WTC11 (cell line): ENCODE data around the gene PANX2. TPM values are rescaled to one million over a fixed set of nuclear protein-coding genes. Genes with fewer than 3 reads are reported as not detected.

ENCODE experiments used
- ATAC-seq: fragments of 200-7000 bp; cut with Tn5 transposase; 2 replicates; pipeline ENCODE4 v1.10.0; 2021; ENCODE audit warnings: mild to moderate bottlenecking, moderate library complexity
- CTCF ChIA-PET: fragments of 300-600 bp; sonication (Branson Sonifier 250); formaldehyde crosslinking; loops from one replicate; lab custom pipeline; 2021; ENCODE audit warnings: antibody characterized with exemption; lab: Charles Lee
- POLR2A ChIA-PET: fragments of 350-600 bp; sonication (Branson Sonifier 250); formaldehyde crosslinking; loops from one replicate; lab custom pipeline; 2021; ENCODE audit warnings: antibody characterized with exemption; lab: Charles Lee
- DNase-seq: peaks from one replicate; pipeline ENCODE4 v3.0.0; 2021; ENCODE audit warnings: low spot score
- H3K27ac Mint-ChIP-seq: 2 replicates; pipeline ENCODE4 v1.8.0; 2021; ENCODE audit warnings: mixed read lengths
- H3K27me3 Mint-ChIP-seq: 2 replicates; pipeline ENCODE4 v1.8.0; 2021; ENCODE audit warnings: low read depth, mild to moderate bottlenecking, moderate library complexity, mixed read lengths
- H3K36me3 Mint-ChIP-seq: 2 replicates; pipeline ENCODE4 v1.8.0; 2021; ENCODE audit warnings: mixed read lengths
- H3K4me1 Mint-ChIP-seq: 2 replicates; pipeline ENCODE4 v1.8.0; 2022; ENCODE audit warnings: mixed read lengths
- H3K4me3 Mint-ChIP-seq: 2 replicates; pipeline ENCODE4 v1.8.0; 2021; ENCODE audit warnings: mild to moderate bottlenecking, moderate library complexity, mixed read lengths
- H3K9me3 Mint-ChIP-seq: 2 replicates; pipeline ENCODE4 v1.8.0; 2021; ENCODE audit warnings: mixed read lengths
- CTCF ChIP-seq: fragments of 200-600 bp; IDR thresholded peaks from 2 replicates; pipeline ENCODE4 v1.8.0; 2022; ENCODE audit warnings: antibody characterized with exemption
- EMX1 ChIP-seq: fragments of 250-450 bp; sonication (Bioruptor Pico); IDR thresholded peaks from 2 replicates; pipeline ENCODE4 v1.8.0; 2021; ENCODE audit warnings: mild to moderate bottlenecking
- ETV6 ChIP-seq: sonication (generic); formaldehyde crosslinking; IDR thresholded peaks from 2 replicates; pipeline ENCODE4 v1.8.1; 2022; ENCODE audit warnings: mild to moderate bottlenecking, missing genetic modification reagents
- FOXK1 ChIP-seq: sonication (generic); formaldehyde crosslinking; IDR thresholded peaks from 2 replicates; pipeline ENCODE4 v1.8.0; 2022; ENCODE audit warnings: mild to moderate bottlenecking, moderate library complexity, missing genetic modification reagents
- GRHL2 ChIP-seq: fragments of 250-450 bp; sonication (Bioruptor Pico); IDR thresholded peaks from 2 replicates; pipeline ENCODE4 v1.8.0; 2022; ENCODE audit warnings: mild to moderate bottlenecking, moderate library complexity; ENCODE audit not compliant: insufficient replicate concordance, severe bottlenecking
- MLX ChIP-seq: sonication (generic); formaldehyde crosslinking; IDR thresholded peaks from 2 replicates; pipeline ENCODE4 v1.8.1; 2023; ENCODE audit warnings: mild to moderate bottlenecking, missing genetic modification reagents, moderate library complexity
- OVOL2 ChIP-seq: fragments of 250-450 bp; sonication (Bioruptor Pico); IDR thresholded peaks from 2 replicates; pipeline ENCODE4 v1.9.0; 2021; ENCODE audit warnings: mild to moderate bottlenecking, borderline replicate concordance
- PRDM15 ChIP-seq: sonication (generic); formaldehyde crosslinking; IDR thresholded peaks from 2 replicates; pipeline ENCODE4 v1.8.0; 2022; ENCODE audit warnings: missing genetic modification reagents
- total RNA-seq: library from RNA; stranded (reverse); gene quantifications from 3 replicates; pipeline ENCODE4 v1.2.3, GENCODE V29; 2021

The PANX2 gene
- total RNA-seq, 1 experiment from 2014 or later = 10.2 TPM

GRCh38 chr22:50208430-50208938, 38.0 kb downstream of the PANX2 start:
- TF ChIP-seq GRHL2 (CRISPR knock-in tag) (no peak), MLX (CRISPR knock-in tag) (no peak)
- Mint-ChIP-seq H3K4me3 (no peak overlapping the region), H3K27ac (no peak overlapping the region), H3K9me3 (peaks cover under 1% of the 10 kb centered on the region; the same call in 1 of the 2 replicates), H3K4me1 (no peaks in the 10 kb centered on the region), H3K27me3 (no peaks in the 10 kb centered on the region), H3K36me3 (peaks cover 35% of the 10 kb centered on the region)
- ATAC-seq (no peak), DNase-seq (no peak)
- ChIA-PET CTCF (interaction anchor here (0.7 to 1.7 kb wide), 7 partner anchors 8 to 490 kb away, joined by 3 to 6 read pairs (median 4); no protein-coding TSS in a partner anchor), POLR2A (no interaction called here)

- H3K9me3 Mint-ChIP-seq = no peaks in the 10 kb centered on the region
- TF ChIP-seq GRHL2 (CRISPR knock-in tag) = no peak
- ChIA-PET CTCF (interaction anchor here (0.7 to 1.7 kb wide), 7 partner anchors 9 to 491 kb away, joined by 3 to 6 read pairs (median 4); no protein-coding TSS in a partner anchor), POLR2A (no interaction called here)
- DNase-seq = no peak
- no peaks in the 10 kb centered on the region for H3K27me3 Mint-ChIP-seq
- no peak for ATAC-seq
- H3K4me3 Mint-ChIP-seq = no peak overlapping the region
- H3K36me3 Mint-ChIP-seq = peaks cover 36% of the 10 kb centered on the region
- no peaks in the 10 kb centered on the region for H3K4me1 Mint-ChIP-seq
- peak overlapping the region; percentile 53; the same call in 1 of the 2 replicates for H3K27ac Mint-ChIP-seq
Measured at GRCh38 chr22:50208939-50209892, 38.7 kb downstream of the PANX2 start.

- H3K27ac Mint-ChIP-seq = peak overlapping the region; percentile 53; the same call in 1 of the 2 replicates
Measured at GRCh38 chr22:50209893-50210292, 39.4 kb downstream of the PANX2 start.

GRCh38 chr22:50210378-50211139, 40.0 kb downstream of the PANX2 start:
- Mint-ChIP-seq H3K4me1 (no peaks in the 10 kb centered on the region), H3K9me3 (no peaks in the 10 kb centered on the region), H3K27ac (no peak overlapping the region), H3K27me3 (no peaks in the 10 kb centered on the region), H3K4me3 (no peak overlapping the region), H3K36me3 (peaks cover 43% of the 10 kb centered on the region)
- ChIA-PET CTCF (interaction anchor here (0.5 kb wide), 1 partner anchor 72 kb away, joined by 3 read pairs; no protein-coding TSS in a partner anchor), POLR2A (no interaction called here)
- ATAC-seq (no peak), DNase-seq (no peak)
- no peak for TF ChIP-seq OVOL2 (CRISPR knock-in tag)
- TF ChIP-seq EMX1 (CRISPR knock-in tag) = no peak
- 0 out of 2 replicates have a peak, but pooled peaks have one; percentile 12 for TF ChIP-seq PRDM15
- TF ChIP-seq ETV6 (CRISPR knock-in tag) = no peak

More at GRCh38 chr22:50209893-50210292, 39.4 kb downstream of the PANX2 start:
- Mint-ChIP-seq H3K4me3 (no peak overlapping the region), H3K4me1 (no peaks in the 10 kb centered on the region)
- CTCF ChIA-PET = no interaction called here
- TF ChIP-seq FOXK1 (CRISPR knock-in tag) (no peak), CTCF (peak; percentile 69)
- TF ChIP-seq, all 79 proteins: peak for 1
- Mint-ChIP-seq H3K27me3 (no peaks in the 10 kb centered on the region), H3K9me3 (no peaks in the 10 kb centered on the region), H3K36me3 (peaks cover 39% of the 10 kb centered on the region)
- DNase-seq (peak; percentile 58), ATAC-seq (peak; percentile 50)
- POLR2A ChIA-PET = no interaction called here
